Neural cell (in vitro differentiated cells): ENCODE results near the gene SVOP.

Experiments
- CTCF ChIP-seq: fragments of 450-650 bp; IDR thresholded peaks from 2 replicates; pipeline ENCODE4 v1.5.1; 2014; ENCODE audit warnings: antibody characterized with exemption, mild to moderate bottlenecking, moderate library complexity; ENCODE audit not compliant: poor library complexity, severe bottlenecking
- EP300 ChIP-seq: fragments of 450-650 bp; conservative IDR thresholded peaks from 2 replicates; pipeline ENCODE4 v1.6.1; 2014; ENCODE audit warnings: antibody characterized with exemption, mild to moderate bottlenecking, moderate library complexity; ENCODE audit not compliant: poor library complexity, severe bottlenecking
- EZH2 ChIP-seq: fragments of 200-600, 300-800 bp; shearing (Covaris generic), sonication (generic); IDR thresholded peaks from 2 replicates; pipeline ENCODE4 v1.6.1; 2014; ENCODE audit warnings: antibody characterized with exemption, low read length, borderline replicate concordance, mild to moderate bottlenecking; ENCODE audit not compliant: insufficient read depth, poor library complexity, severe bottlenecking
- POLR2AphosphoS5 ChIP-seq: IDR thresholded peaks from 2 replicates; pipeline ENCODE4 v1.6.1; 2012
- RAD21 ChIP-seq: fragments of 450-650 bp; conservative IDR thresholded peaks from 2 replicates; pipeline ENCODE4 v1.6.1; 2014; ENCODE audit warnings: antibody characterized with exemption, mild to moderate bottlenecking, moderate library complexity
- REST ChIP-seq: IDR thresholded peaks from 2 replicates; pipeline ENCODE4 v1.6.1; 2012; ENCODE audit warnings: borderline replicate concordance

- TF ChIP-seq POLR2AphosphoS5 (no peak), CTCF (no peak), REST (no peak), EP300 (no peak), EZH2 (no peak), RAD21 (no peak)
Observed at GRCh38 chr12:108948367-108948766, 72.5 kb downstream of the SVOP start.
